AG04450 (cell line): Measurements from ENCODE around the gene PPM1J. TPM values are rescaled to one million over a fixed set of nuclear protein-coding genes. Genes with fewer than 3 reads are reported as not detected.

ENCODE experiments used
- CTCF ChIA-PET: fragments of 300-600, 350-600 bp; formaldehyde crosslinking; extraction: SDS; loops from one replicate; lab custom pipeline; 2022; ENCODE audit warnings: antibody characterized with exemption, inconsistent platforms; lab: Charles Lee
- POLR2A ChIA-PET: fragments of 350-600 bp; formaldehyde crosslinking; extraction: SDS; loops from one replicate; lab custom pipeline; 2021; ENCODE audit warnings: antibody characterized with exemption, inconsistent platforms; lab: Yijun Ruan, JAX
- DNase-seq: peaks from one replicate; pipeline ENCODE4 v3.0.0-alpha.2; 2011; ENCODE audit warnings: low read depth, low spot score
- H3K27ac ChIP-seq: one replicate; pipeline ENCODE4 v1.5.1; 2012; ENCODE audit warnings: low read depth, low read length, control low read depth
- H3K27me3 ChIP-seq: one replicate; pipeline ENCODE4 v1.6.0; 2012; ENCODE audit warnings: low read length; ENCODE audit not compliant: control insufficient read depth, insufficient read depth
- H3K4me3 ChIP-seq: 2 replicates; pipeline ENCODE4 v1.5.1; 2011; ENCODE audit warnings: mild to moderate bottlenecking, low read depth, low read length, control low read depth
- H3K9me3 ChIP-seq: 2 replicates; pipeline ENCODE4 v1.5.1; 2012; ENCODE audit warnings: low read length; ENCODE audit not compliant: control insufficient read depth, insufficient read depth
- polyA plus RNA-seq: library from polyadenylated mRNA; depleted of rRNA; stranded (reverse); fragments of >200 nt; gene quantifications from 2 replicates; pipeline ENCODE4 v1.2.3, GENCODE V29; 2011
- TF ChIP-seq, protein P1 (sequence below): IDR thresholded peaks from 2 replicates; pipeline ENCODE4 v1.5.1; 2011; ENCODE audit warnings: low read depth, low read length, control low read depth, inconsistent platforms

Gene PPM1J
- polyA plus RNA-seq, 1 experiment: 1.3 TPM

DNA sequence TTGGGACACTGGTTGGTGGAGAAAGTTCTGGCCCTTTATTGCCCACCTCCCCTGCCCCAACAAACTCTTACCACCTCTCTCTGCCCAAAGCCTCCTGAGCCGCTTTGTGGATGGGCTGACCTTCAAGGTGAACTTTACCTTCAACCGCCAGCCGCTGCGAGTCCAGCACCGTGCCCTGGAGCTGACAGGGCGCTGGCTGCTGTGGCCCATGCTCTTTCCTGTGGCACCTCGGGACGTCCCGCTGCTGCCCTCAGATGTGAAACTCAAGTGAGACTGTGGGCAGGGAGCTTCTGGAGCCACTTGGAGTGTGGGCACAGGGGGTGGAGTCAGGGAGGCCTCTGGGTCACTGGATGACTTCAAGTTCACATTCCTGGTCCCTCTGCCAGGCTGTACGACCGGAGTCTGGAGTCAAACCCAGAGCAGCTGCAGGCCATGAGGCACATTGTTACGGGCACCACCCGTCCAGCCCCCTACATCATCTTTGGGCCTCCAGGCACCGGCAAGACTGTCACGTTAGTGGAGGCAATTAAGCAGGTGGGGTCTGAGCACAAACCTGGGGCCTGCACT, 20.7 kb downstream of the PPM1J start:
- no peak overlapping the region for H3K27ac ChIP-seq
- no peak overlapping the region for H3K4me3 ChIP-seq
- H3K27me3 ChIP-seq: no peaks in the 10 kb centered on the region
- CTCF ChIA-PET: no interaction called here
- POLR2A ChIA-PET: no interaction called here
- no peaks in the 10 kb centered on the region for H3K9me3 ChIP-seq
- TF ChIP-seq, protein P1, sequence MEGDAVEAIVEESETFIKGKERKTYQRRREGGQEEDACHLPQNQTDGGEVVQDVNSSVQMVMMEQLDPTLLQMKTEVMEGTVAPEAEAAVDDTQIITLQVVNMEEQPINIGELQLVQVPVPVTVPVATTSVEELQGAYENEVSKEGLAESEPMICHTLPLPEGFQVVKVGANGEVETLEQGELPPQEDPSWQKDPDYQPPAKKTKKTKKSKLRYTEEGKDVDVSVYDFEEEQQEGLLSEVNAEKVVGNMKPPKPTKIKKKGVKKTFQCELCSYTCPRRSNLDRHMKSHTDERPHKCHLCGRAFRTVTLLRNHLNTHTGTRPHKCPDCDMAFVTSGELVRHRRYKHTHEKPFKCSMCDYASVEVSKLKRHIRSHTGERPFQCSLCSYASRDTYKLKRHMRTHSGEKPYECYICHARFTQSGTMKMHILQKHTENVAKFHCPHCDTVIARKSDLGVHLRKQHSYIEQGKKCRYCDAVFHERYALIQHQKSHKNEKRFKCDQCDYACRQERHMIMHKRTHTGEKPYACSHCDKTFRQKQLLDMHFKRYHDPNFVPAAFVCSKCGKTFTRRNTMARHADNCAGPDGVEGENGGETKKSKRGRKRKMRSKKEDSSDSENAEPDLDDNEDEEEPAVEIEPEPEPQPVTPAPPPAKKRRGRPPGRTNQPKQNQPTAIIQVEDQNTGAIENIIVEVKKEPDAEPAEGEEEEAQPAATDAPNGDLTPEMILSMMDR: no peak
- no peak for DNase-seq

DNA sequence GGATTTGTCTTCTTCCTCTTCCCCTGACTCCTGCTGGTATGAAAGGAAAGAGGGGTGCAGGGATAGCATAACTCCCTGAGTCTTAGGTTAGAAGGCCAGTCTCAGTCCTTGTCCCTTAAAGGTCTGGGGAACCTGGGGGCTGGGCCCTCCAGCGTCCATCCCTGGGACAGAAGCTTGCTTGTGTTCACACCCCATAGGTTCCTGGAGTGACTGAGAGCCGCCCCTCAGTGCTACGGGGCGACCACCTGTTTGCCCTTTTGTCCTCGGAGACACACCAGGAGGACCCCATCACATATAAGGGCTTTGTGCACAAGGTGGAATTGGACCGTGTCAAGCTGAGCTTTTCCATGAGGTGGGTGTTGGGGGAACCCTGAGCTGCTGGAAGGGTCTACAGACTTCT, 21.3 kb downstream of the PPM1J start:
- H3K27ac ChIP-seq: no peak overlapping the region
- no peak overlapping the region for H3K4me3 ChIP-seq
- ChIA-PET CTCF (no interaction called here), POLR2A (no interaction called here)
- TF ChIP-seq, protein P1: no peak
- no peaks in the 10 kb centered on the region for H3K9me3 ChIP-seq
- no peak for DNase-seq
- H3K27me3 ChIP-seq: no peaks in the 10 kb centered on the region

DNA sequence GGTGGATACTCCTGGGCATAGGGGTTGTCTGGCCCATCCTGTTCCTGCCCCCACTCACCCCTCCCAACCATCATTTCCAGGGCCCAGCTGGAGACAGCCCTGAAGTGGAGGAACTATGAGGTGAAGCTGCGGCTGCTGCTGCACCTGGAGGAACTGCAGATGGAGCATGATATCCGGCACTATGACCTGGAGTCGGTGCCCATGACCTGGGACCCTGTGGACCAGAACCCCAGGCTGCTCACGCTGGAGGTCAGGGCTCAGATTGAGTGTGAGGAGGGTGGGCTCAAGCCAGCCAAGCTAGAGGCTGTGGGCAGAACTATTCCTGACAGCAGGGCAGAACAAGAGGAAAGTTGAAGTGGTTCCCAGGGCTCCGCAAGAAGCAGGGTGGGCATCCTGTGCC, 22.5 kb downstream of the PPM1J start:
- no peaks in the 10 kb centered on the region for H3K27me3 ChIP-seq
- no peak overlapping the region for H3K4me3 ChIP-seq
- H3K9me3 ChIP-seq: no peaks in the 10 kb centered on the region
- CTCF ChIA-PET: no interaction called here
- TF ChIP-seq, protein P1: no peak
- POLR2A ChIA-PET: no interaction called here
- H3K27ac ChIP-seq: no peak overlapping the region
- DNase-seq: no peak

DNA sequence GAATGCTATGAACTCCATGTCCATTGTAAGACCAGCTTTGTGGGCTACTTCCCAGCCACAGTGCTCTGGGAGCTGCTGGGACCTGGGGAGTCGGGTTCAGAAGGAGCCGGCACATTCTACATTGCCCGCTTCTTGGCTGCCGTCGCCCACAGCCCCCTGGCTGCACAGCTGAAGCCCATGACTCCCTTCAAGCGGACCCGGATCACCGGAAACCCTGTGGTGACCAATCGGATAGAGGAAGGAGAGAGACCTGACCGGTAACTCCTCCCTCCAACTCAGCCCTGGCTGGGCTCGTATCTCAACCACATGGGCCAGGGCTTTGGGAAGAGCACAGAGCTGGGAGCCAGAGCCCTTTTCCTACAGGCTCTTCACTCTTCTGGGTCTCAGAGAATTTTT, 25.3 kb downstream of the PPM1J start:
- no peak for DNase-seq
- ChIA-PET CTCF (interaction anchor here (1.0 kb wide), 1 partner anchor 30 kb away, joined by 3 read pairs; no protein-coding TSS in a partner anchor), POLR2A (no interaction called here)
- no peak overlapping the region for H3K27ac ChIP-seq
- no peaks in the 10 kb centered on the region for H3K9me3 ChIP-seq
- H3K4me3 ChIP-seq: no peak overlapping the region
- no peaks in the 10 kb centered on the region for H3K27me3 ChIP-seq
- TF ChIP-seq, protein P1: no peak

DNA sequence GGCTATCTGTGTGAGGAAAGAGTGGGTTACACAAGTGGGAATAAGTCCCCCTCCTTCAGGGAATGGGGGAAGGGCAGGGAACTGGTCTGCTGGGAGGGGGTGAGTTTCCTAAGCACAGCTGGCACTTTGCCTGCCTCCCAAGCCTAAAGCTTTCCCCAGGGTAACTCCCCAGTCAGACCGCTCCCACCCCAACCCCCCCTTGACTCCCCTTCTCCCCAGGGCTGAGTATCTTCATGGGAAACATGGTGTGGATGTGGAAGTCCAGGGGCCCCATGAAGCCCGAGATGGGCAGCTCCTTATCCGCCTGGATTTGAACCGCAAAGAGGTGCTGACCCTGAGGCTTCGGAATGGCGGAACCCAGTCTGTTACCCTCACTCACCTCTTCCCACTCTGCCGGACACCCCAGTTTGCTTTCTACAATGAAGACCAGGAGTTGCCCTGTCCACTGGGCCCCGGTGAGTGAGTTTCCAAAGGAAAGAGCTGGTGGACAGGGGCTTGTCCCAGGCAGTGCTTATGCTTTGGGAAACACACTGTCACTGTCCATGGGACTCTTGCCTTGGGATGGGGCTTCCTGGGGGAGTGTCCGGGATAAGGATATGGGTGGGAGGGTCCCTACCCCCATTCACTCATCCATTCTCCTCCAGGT, 25.8 kb downstream of the PPM1J start:
- ChIA-PET POLR2A (no interaction called here), CTCF (interaction anchor here (0.6 to 1.0 kb wide), 2 partner anchors 30 to 1070 kb away, joined by 3 read pairs; no protein-coding TSS in a partner anchor)
- no peak overlapping the region for H3K4me3 ChIP-seq
- DNase-seq: no peak
- no peaks in the 10 kb centered on the region for H3K9me3 ChIP-seq
- TF ChIP-seq, protein P1: no peak
- H3K27ac ChIP-seq: no peak overlapping the region
- H3K27me3 ChIP-seq: no peaks in the 10 kb centered on the region
